Mucosa of descending colon (tissue), 3 donors: ENCODE measurements around the gene TBRG4. TPM values are rescaled to one million over a fixed set of nuclear protein-coding genes. Genes with fewer than 3 reads are reported as not detected.
A peak's percentile ranks its signal among the peaks of the same experiment; 100 is the strongest.

Experiments used
- ATAC-seq: fragments of 200-7000 bp; cut with Tn5 transposase; one replicate; pipeline ENCODE4 v1.9.1; 2020; ENCODE audit warnings: mild to moderate bottlenecking, moderate library complexity
- DNase-seq, 3 donors: peaks; one replicate each; pipeline ENCODE4 v3.0.0-alpha.2; 2020
- H3K36me3 ChIP-seq: fragments of 200-600 bp; one replicate; pipeline ENCODE4 v1.8.0; 2021; ENCODE audit warnings: low read depth, mild to moderate bottlenecking
- H3K4me1 ChIP-seq: fragments of 200-600 bp; one replicate; pipeline ENCODE4 v1.8.0; 2021; ENCODE audit warnings: low read depth, mild to moderate bottlenecking
- H3K4me3 ChIP-seq: fragments of 200-600 bp; one replicate; pipeline ENCODE4 v1.8.0; 2021; ENCODE audit warnings: mild to moderate bottlenecking
- H3K9me3 ChIP-seq: fragments of 200-600 bp; one replicate; pipeline ENCODE4 v1.8.0; 2021; ENCODE audit warnings: mild to moderate bottlenecking
- intact Hi-C, 2 donors: fragments of 100-400 bp; cut with DNase I in 1 of 2; cut with micrococcal nuclease in 1 of 2; formaldehyde crosslinking; loops; one replicate each; pipeline versions ENCODE4 v1.11.0 to v1.11.1; 2022; cut with DNase I, micrococcal nuclease
- total RNA-seq, 3 donors: library from RNA; stranded (reverse); fragmentation: NEBNext Ultra II Directional in 2 of 3; extraction: Animal tissue kit (Norgen Biotek cat#: 25700) in 2 of 3; gene quantifications; one replicate each; pipeline versions ENCODE4 v1.2.1 to v1.2.4, GENCODE V29; 2021 to 2023
- TF ChIP-seq, protein P1 (sequence below): fragments of 200-600 bp; IDR thresholded peaks from one replicate; pipeline ENCODE4 v1.8.0; 2022; ENCODE audit warnings: antibody characterized with exemption, mild to moderate bottlenecking
- donor health status: DM: no; HTN: no; CAD: no; lungs with moderate emphysema.
- donor health status: DM: no; HTN: no; CAD: no.
- donor health status: DM: no; HTN: yes; CAD: no.

Gene TBRG4
- total RNA-seq, 3 donors from 2014 or later, result 84.0 to 122 (median 85.6) TPM

DNA sequence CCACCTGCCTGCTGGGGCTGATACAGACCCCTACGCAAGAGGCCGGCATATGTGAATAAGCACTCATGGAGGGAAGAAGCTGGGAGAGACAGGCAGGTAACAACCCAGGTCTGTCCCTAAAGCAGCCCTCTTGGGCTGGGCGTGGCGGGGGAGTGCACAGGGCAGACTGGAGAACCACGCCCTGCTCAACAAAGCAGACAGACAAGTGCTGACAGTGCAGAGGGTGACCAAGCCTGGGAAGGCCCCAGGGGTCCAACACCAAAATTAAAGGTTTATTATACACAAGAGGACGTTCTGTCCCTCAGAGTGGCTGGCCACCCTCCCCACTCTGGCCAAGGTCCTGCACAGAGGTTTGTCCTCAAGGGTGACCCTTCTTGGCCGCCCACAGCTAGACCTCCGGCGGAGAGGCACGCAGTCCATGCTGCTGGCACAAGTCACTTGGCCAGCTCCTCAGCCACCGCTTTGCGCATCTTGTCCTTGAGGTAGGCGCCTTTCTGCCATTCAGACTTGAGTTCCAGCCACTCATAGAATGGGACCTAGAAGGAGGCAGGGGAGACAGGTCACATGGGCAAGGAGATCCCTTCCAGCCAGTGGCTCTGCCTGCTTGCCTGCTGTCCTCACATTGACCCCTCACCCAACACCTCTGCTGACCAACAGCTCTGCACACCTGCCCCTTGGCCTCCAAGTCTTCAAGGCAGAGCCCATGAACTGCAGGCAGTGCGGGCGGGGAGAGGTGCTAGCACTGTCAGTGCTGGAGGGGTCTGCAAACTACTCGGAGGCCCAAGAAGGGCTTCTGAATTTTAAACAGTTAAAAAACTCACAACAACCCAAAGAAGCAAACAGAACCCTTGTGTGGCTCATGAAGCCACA lies 11.4 kb downstream of the TBRG4 start:
- intact Hi-C loops, result no loop called here
- no peak for DNase-seq
- peak; percentile 43 for ATAC-seq

DNA sequence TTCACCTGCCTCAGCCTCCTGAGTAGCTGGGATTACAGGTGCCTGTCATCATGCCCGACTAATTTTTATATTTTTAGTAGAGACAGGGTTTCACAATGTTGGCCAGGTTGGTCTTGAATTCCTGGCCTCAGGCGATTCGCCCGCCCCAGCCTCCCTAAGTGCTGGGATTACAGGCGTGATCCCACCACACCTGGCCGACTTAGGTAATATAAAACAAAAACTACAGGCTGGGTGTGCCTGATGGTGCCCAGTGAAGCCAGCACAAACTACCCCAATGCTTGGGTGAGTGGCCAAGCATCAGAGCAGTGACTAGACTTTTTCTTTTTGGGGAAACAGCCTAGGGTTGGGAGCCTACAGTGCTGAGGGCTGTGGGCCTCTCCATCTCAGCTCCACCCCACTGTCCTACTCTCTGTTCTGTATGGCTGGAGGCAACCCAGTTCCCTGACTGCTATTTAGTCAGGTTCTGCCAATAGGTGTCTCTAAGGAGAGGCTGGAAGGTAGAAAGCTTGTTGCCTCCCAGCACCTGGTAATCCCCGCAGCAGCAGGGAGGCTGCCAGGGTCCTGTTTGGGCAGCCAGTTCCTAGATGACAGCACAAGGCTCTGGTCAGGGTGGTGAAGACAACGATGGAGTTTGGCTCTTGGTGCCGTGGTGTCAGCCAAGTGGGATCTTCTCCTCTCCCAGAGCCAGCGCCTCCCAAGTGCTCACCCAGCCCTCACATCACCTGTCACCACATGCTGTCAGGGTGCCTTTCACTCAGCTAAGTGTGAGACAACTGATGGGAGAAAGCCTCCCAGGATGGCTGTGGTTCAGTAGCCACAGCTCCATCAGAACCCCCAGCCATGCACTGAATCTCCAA lies 12.3 kb downstream of the TBRG4 start:
- H3K36me3 ChIP-seq, result peaks cover 10% of the 10 kb centered on the region
- ATAC-seq, result peak; percentile 27
- intact Hi-C loops, result no loop called here

More for the DNA sequence above, 11.4 kb downstream of the TBRG4 start:
- TF ChIP-seq, protein P1, sequence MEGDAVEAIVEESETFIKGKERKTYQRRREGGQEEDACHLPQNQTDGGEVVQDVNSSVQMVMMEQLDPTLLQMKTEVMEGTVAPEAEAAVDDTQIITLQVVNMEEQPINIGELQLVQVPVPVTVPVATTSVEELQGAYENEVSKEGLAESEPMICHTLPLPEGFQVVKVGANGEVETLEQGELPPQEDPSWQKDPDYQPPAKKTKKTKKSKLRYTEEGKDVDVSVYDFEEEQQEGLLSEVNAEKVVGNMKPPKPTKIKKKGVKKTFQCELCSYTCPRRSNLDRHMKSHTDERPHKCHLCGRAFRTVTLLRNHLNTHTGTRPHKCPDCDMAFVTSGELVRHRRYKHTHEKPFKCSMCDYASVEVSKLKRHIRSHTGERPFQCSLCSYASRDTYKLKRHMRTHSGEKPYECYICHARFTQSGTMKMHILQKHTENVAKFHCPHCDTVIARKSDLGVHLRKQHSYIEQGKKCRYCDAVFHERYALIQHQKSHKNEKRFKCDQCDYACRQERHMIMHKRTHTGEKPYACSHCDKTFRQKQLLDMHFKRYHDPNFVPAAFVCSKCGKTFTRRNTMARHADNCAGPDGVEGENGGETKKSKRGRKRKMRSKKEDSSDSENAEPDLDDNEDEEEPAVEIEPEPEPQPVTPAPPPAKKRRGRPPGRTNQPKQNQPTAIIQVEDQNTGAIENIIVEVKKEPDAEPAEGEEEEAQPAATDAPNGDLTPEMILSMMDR, result no peak
- Histone ChIP-seq H3K9me3 (no peaks in the 10 kb centered on the region), H3K4me3 (no peak overlapping the region), H3K36me3 (peaks cover 19% of the 10 kb centered on the region), H3K4me1 (no peaks in the 10 kb centered on the region)

DNA sequence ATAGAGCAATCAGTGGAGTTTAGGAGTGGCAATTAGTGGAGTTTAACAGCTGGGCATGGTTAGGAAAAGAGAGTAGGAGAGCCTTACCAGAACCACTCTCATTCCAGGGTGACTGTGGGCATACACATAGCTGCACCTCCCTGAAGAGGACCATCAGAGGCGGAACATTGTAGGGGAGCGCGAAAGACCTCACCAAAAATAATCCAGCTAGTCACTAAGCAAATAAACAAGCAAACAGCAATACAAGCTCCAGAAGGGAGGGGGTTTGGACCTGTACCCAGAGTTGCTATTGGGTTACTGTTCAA lies 18.6 kb downstream of the TBRG4 start:
- Histone ChIP-seq H3K4me1 (no peaks in the 10 kb centered on the region), H3K36me3 (no peaks in the 10 kb centered on the region), H3K9me3 (no peaks in the 10 kb centered on the region), H3K4me3 (no peak overlapping the region)
- intact Hi-C loops, result no loop called here
- DNase-seq, result no peak
- TF ChIP-seq, protein P1, result no peak
- no peak for ATAC-seq

More for the DNA sequence above, 12.3 kb downstream of the TBRG4 start:
- no peaks in the 10 kb centered on the region for H3K4me1 ChIP-seq
- H3K4me3 ChIP-seq, result no peak overlapping the region
- DNase-seq, result no peak
- no peaks in the 10 kb centered on the region for H3K9me3 ChIP-seq
- TF ChIP-seq, protein P1, result no peak

DNA sequence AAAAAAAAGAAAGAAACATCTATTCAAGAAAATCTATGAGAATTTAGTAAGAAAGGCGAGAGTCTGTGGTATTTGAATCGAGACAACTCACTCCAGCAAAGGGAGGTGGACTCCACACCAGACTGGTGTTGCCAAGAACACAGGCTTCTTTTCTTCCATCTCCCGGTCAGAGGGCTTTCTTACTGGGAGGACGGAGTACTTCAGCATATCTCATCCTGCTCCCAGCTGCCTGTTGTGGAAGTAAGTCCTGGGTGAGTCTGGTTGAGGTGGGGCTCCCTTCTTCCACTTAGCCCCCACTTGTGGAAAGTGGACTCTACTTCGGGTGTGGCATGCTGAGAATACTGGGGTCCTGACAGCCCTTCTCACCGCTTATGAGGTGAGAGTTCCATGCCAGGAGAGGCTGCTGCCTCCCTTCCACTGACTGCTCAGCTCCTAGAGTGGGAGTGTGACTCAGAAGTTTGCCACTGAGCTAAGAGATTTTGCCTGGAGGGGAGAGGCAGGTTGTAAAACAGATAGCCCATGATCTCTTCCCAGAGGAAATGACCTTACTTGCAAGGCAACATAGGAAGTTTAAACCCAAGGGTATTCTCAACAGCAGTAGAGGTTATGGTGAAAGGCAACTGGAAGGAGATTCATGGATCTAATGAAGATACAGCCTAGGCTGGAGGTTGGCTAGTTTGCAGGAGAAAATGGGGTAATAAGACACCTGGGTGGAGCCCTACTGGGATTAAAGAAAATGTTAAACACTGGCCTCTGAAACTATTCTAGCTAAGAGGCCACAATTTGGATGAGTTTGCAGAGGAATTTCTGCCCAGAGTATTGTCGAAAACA lies 19.2 kb downstream of the TBRG4 start:
- no peak overlapping the region for H3K4me3 ChIP-seq
- no peak for DNase-seq
- TF ChIP-seq, protein P1, result no peak
- no peaks in the 10 kb centered on the region for H3K4me1 ChIP-seq
- H3K9me3 ChIP-seq, result no peaks in the 10 kb centered on the region
- no peak for ATAC-seq
- intact Hi-C loops, result no loop called here
- no peaks in the 10 kb centered on the region for H3K36me3 ChIP-seq

DNA sequence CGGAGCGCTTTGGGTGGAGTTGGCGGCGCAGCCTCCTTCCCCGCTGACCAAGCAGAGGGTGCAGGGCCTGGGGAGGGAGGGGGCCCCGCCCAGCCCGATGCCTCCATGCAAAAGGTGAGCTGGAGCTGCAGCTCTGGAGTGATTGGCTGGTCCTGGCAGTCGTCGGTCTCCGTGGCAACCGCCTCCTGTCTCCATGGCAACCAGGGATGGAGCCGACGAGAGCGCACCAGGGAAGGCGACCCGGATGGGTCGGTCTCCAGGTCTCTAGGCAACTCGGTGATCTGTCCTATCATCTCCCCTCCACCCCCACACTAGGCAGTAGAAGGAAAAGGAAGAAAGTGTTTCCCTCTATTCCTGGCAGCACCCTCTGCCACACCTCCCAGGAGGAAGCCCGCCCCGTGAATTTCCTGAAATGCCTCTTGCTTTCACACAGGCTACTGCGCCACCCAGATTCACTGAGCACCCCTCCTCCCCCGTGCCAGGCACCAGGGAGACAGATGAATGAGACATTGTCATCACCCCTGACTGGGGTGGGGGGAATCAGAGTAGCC lies 22.1 kb downstream of the TBRG4 start:
- ATAC-seq (peak; percentile 42), DNase-seq (peak; percentile 62 to 64 (median 63))
- Histone ChIP-seq H3K4me3 (no peak overlapping the region), H3K4me1 (no peaks in the 10 kb centered on the region), H3K9me3 (no peaks in the 10 kb centered on the region), H3K36me3 (no peaks in the 10 kb centered on the region)
- intact Hi-C loops, result no loop called here
- TF ChIP-seq, protein P1, result no peak
